ENCODE measurements around the gene C1QB. TPM values are rescaled to one million over a fixed set of nuclear protein-coding genes. Genes with fewer than 3 reads are reported as not detected.

Gene C1QB
- total RNA-seq, 2 experiments from 2014 or later, result not detected

DNA sequence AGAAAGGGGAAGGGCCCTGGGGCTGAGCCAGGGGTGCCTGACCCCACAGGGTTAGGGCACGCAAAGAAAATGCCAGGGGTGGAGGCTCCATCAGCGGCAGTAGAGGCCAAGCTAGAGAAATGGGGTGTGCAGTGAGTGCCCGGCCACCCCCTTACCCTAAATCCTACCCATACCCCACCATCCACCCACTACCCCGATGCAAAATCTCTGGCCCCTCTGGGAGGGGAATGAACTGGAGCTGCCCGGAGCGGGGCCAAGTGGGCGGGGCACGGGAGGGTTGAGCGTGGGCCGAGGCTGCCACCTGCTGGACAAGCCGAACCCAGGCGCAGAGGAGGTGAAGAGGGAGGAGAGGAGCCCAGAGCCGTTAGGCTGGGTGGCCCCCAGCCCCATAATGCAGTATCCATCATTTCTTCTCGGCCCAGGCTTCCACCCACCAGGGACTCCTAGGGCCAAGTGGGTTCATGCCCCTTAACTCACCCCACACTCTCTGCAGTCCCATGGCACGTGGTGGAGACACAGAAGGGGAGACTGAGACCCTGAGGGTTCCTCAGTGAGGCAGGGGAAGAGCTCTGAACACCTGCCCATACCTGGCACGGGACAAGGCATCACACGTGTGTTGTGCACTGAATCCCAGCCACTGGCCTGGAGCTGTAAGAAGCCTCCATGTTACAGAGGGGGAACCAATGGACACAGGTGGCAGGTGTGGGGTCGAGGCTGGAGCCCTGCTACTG, 11.0 kb upstream of the C1QB start:
- peak; percentile 83 for ATAC-seq
- peak; percentile 73 for DNase-seq
- CTCF ChIA-PET, result interaction anchor here (0.6 to 2.4 kb wide), 10 partner anchors 9 to 532 kb away, joined by 3 to 16 read pairs (median 3); no protein-coding TSS in a partner anchor
- TF ChIP-seq, protein P1, sequence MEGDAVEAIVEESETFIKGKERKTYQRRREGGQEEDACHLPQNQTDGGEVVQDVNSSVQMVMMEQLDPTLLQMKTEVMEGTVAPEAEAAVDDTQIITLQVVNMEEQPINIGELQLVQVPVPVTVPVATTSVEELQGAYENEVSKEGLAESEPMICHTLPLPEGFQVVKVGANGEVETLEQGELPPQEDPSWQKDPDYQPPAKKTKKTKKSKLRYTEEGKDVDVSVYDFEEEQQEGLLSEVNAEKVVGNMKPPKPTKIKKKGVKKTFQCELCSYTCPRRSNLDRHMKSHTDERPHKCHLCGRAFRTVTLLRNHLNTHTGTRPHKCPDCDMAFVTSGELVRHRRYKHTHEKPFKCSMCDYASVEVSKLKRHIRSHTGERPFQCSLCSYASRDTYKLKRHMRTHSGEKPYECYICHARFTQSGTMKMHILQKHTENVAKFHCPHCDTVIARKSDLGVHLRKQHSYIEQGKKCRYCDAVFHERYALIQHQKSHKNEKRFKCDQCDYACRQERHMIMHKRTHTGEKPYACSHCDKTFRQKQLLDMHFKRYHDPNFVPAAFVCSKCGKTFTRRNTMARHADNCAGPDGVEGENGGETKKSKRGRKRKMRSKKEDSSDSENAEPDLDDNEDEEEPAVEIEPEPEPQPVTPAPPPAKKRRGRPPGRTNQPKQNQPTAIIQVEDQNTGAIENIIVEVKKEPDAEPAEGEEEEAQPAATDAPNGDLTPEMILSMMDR (IDR thresholded peaks at IDR 0.05), result peak; percentile 83
- intact Hi-C loops (cut with micrococcal nuclease), result loop anchor here (5.0 kb wide), 1 partner anchor 220 kb away; no protein-coding TSS in a partner anchor
- POLR2A ChIA-PET, result no interaction called here
- no peaks in the 10 kb centered on the region for H3K4me1 Mint-ChIP-seq (ENCODE audit: low read depth)
- H3K9me3 Mint-ChIP-seq, result no peaks in the 10 kb centered on the region
- no peak overlapping the region for H3K4me3 Mint-ChIP-seq
- no peaks in the 10 kb centered on the region for H3K36me3 Mint-ChIP-seq (ENCODE audit: low read depth)
- peaks cover 9% of the 10 kb centered on the region for H3K27me3 Mint-ChIP-seq
- H3K27ac Mint-ChIP-seq, result no peak overlapping the region

DNA sequence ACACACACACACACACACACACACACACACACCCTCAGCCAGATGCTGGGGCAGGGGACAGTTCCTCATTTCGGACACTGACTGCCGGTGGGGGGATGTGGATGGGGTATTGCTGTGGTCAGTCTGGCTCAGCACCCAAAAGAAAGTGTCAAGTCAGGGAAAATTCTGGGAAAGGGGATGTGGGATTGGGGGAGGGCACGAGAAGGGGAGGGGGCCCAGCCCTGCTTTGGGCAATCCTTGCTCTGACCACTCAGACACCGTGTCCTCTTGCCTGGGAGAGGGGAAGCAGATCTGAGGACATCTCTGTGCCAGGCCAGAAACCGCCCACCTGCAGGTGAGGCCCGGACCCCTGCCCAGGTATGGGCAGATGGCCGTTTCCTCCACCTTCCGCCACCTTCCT, 9.7 kb upstream of the C1QB start, which contains the start of gene C1QC:
C1QC (plus strand) TSS at position 253 of the 400 bp plus-strand sequence. CDS start 391 bp downstream, outside the sequence.
- Mint-ChIP-seq H3K27ac (no peak within 1 kb of the TSS), H3K36me3 (ENCODE audit: low read depth) (no peaks in the 10 kb centered on the region), H3K27me3 (peaks cover 6% of the 10 kb centered on the region), H3K9me3 (no peaks in the 10 kb centered on the region), H3K4me3 (no peak within 1 kb of the TSS), H3K4me1 (ENCODE audit: low read depth) (no peaks in the 10 kb centered on the region)
- TF ChIP-seq, protein P1 (IDR thresholded peaks at IDR 0.05), result no peak
- ATAC-seq, result no peak
- no peak for DNase-seq
- POLR2A ChIA-PET, result no interaction called here
- intact Hi-C loops (cut with micrococcal nuclease), result loop anchor here (5.0 kb wide), 1 partner anchor 221 kb away; no protein-coding TSS in a partner anchor
- CTCF ChIA-PET, result interaction anchor here (2.4 kb wide), 1 partner anchor 224 kb away, joined by 16 read pairs; no protein-coding TSS in a partner anchor

DNA sequence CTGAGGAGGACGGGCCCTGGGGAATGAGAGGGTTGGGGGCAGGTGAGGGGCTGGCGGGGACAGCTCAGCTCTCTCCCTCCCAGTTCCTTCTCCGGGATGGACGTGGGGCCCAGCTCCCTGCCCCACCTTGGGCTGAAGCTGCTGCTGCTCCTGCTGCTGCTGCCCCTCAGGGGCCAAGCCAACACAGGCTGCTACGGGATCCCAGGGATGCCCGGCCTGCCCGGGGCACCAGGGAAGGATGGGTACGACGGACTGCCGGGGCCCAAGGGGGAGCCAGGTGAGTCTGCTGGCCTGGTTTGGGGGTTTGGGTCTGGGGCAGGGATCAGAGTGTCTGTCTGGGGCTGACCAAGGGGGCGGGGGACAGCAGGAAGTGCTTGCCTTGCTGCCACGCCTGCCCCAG, 9.1 kb upstream of the C1QB start:
- ChIA-PET CTCF (no interaction called here), POLR2A (no interaction called here)
- H3K4me3 Mint-ChIP-seq, result no peak overlapping the region
- no peaks in the 10 kb centered on the region for H3K4me1 Mint-ChIP-seq (ENCODE audit: low read depth)
- intact Hi-C loops (cut with micrococcal nuclease), result loop anchor here (5.0 kb wide), 1 partner anchor 222 kb away; no protein-coding TSS in a partner anchor
- TF ChIP-seq, protein P1 (IDR thresholded peaks at IDR 0.05), result no peak
- no peaks in the 10 kb centered on the region for H3K36me3 Mint-ChIP-seq (ENCODE audit: low read depth)
- H3K27me3 Mint-ChIP-seq, result peaks cover 6% of the 10 kb centered on the region
- ATAC-seq, result no peak
- no peaks in the 10 kb centered on the region for H3K9me3 Mint-ChIP-seq
- DNase-seq, result no peak
- H3K27ac Mint-ChIP-seq, result no peak overlapping the region

DNA sequence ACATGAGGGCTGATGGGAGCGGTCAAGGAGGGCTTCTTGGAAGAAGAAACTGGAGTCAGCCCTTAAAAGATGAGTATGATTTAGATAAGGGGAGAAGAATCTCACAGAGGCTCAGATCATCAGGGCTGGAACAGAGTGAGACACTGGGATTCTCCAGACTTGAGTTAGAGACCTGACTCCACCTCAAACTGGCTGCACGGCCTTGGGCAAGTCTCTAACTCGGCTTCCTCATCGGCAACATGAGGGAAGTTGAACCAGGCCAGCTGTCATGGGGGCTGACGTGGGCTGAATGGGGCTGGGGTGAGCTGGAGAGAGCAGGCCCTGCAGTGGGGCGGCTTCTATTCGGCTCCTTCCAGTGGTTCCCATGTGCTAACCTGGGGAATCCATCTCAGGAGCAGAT, 7.1 kb upstream of the C1QB start:
- ATAC-seq, result no peak
- H3K36me3 Mint-ChIP-seq (ENCODE audit: low read depth), result no peaks in the 10 kb centered on the region
- intact Hi-C loops (cut with micrococcal nuclease), result no loop called here
- TF ChIP-seq, protein P1 (IDR thresholded peaks at IDR 0.05), result no peak
- no peaks in the 10 kb centered on the region for H3K4me1 Mint-ChIP-seq (ENCODE audit: low read depth)
- ChIA-PET CTCF (no interaction called here), POLR2A (no interaction called here)
- H3K27ac Mint-ChIP-seq, result no peak overlapping the region
- DNase-seq, result no peak
- H3K9me3 Mint-ChIP-seq, result no peaks in the 10 kb centered on the region
- no peak overlapping the region for H3K4me3 Mint-ChIP-seq
- H3K27me3 Mint-ChIP-seq, result peaks cover 6% of the 10 kb centered on the region

DNA sequence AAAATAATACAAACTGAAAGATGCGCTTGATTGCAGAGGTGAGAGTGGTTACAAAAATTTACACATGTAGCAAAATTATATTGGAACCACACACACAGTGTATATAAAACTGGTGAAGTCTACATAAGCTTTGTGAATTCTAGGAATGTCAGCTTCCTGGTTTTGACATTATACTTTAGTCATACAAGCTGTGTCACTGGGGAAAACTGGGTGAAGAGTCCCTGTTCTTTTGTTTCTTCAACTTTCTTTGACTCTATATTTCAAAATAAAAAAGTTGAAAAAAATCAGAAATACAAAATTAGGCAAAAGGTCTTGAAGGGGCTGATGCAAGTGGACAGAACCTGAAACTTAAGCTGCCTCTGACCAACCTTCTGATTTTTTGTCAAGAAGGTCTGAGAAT, 6.7 kb upstream of the C1QB start:
- Mint-ChIP-seq H3K4me1 (ENCODE audit: low read depth) (no peaks in the 10 kb centered on the region), H3K4me3 (no peak overlapping the region), H3K36me3 (ENCODE audit: low read depth) (no peaks in the 10 kb centered on the region), H3K27ac (no peak overlapping the region), H3K27me3 (peaks cover 3% of the 10 kb centered on the region), H3K9me3 (no peaks in the 10 kb centered on the region)
- TF ChIP-seq, protein P1 (IDR thresholded peaks at IDR 0.05), result no peak
- DNase-seq (no peak), ATAC-seq (no peak)
- CTCF ChIA-PET, result no interaction called here
- intact Hi-C loops (cut with micrococcal nuclease), result no loop called here
- POLR2A ChIA-PET, result no interaction called here

Measured in activated CD8-positive, alpha-beta T cell treated with anti-CD3 and anti-CD28 coated beads for 36 hours (primary cell).